Measurements from ENCODE around the gene SRRT.

SRRT gene, protein sequence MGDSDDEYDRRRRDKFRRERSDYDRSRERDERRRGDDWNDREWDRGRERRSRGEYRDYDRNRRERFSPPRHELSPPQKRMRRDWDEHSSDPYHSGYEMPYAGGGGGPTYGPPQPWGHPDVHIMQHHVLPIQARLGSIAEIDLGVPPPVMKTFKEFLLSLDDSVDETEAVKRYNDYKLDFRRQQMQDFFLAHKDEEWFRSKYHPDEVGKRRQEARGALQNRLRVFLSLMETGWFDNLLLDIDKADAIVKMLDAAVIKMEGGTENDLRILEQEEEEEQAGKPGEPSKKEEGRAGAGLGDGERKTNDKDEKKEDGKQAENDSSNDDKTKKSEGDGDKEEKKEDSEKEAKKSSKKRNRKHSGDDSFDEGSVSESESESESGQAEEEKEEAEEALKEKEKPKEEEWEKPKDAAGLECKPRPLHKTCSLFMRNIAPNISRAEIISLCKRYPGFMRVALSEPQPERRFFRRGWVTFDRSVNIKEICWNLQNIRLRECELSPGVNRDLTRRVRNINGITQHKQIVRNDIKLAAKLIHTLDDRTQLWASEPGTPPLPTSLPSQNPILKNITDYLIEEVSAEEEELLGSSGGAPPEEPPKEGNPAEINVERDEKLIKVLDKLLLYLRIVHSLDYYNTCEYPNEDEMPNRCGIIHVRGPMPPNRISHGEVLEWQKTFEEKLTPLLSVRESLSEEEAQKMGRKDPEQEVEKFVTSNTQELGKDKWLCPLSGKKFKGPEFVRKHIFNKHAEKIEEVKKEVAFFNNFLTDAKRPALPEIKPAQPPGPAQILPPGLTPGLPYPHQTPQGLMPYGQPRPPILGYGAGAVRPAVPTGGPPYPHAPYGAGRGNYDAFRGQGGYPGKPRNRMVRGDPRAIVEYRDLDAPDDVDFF

DNA sequence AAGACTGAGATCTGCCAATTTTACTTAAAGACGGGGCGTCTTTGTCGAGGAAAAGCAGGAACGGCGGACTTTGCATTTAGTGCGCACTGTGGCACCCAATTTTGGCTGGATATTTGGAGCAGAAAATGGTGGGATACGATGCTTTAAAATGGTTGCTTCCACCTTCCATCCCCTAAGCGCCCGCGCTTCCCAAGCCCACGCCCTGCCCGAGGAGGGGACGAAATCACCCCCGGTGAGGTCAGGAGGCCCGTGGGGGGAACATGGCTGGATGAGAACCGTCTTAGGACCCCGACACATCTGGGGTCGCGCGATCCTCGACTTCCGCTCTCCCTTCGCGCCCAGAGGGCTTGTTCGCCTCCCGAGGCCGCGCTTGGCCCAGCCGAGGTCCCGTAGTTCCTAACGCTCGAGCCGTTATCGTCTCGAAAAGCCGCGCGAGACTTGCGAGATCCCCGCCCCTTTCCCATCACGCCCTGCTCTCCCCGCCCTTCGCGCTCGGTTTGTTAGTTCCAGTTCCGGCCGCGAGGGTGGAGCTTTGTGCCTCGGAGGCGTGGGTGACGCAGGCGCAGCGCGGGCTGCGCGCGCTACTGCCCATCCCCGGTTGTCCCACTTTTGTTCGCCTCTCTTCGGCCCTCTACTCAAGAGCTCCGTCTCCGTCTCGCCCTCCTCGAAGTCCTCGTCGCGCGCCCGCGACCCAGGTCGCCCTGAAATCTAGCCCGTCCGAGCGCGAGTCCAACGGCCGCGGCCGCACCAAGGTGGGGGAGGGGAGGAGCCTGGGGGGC lies at the start of gene SRRT:
TSS of gene SRRT (plus strand) at position 527 of the 779 bp plus-strand sequence. CDS start 488 bp downstream, outside the sequence.
- DNase-seq, result peak; percentile 97 to 98

DNA sequence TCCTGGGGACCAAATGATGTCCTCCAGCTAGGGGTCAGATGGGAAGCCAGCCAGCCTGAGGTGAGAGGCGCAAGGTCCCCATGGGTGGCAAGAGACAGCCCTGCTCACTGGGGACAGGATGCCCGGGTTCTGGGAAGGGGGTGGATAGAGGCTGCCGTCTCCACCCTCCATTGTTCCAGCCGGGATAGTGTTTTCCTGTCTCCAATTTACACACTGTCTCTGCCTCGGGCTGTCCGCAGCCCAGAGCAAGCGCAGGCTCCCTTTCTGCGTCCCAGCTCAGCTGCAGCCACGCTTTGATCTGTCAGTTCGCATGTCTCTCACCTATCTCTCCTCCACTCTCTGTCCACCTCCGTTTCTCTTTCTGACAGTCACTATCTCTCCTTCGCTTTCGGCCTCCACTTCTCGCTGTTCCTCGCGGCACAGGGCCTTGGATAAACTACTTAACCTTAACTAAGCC lies 49.7 kb upstream of the SRRT start:
- no peak for DNase-seq

DNA sequence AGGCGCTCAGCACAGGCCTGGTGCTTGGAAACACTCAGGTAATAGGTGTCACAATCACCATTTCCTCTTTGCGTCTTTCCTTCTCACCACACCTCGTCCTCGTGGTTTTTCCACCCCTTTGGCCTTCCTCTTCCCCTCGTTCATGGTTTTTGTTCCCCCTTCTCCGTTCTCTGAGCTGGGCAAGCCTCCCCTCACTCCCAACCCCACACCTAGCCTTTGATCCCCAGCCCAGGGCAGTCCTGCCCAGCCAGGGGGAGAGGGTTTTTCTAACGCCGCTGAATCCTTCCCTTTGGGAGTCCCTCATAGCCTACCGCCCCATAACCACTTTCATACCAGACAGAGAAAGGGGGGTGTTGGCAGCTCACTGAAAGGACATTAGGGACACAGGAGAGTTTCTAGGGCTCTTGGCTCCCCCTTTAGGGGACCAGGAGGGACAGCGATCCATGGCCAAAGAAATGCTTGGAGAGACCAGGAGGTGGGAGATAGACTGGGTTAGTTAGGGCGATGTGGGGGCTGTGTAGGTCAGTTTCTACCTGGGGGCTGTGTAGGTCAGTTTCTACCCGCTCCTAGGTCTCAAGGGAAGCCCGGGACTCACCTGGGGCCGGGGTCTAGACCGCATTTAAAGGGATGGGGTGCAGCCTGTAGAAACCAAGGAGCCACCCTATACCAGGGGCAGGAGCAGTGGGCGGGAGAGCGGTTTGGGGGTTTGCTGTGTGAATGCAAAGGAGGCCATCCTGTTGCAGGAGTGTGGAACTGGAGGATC lies 49.0 kb upstream of the SRRT start:
- no peak for DNase-seq

DNA sequence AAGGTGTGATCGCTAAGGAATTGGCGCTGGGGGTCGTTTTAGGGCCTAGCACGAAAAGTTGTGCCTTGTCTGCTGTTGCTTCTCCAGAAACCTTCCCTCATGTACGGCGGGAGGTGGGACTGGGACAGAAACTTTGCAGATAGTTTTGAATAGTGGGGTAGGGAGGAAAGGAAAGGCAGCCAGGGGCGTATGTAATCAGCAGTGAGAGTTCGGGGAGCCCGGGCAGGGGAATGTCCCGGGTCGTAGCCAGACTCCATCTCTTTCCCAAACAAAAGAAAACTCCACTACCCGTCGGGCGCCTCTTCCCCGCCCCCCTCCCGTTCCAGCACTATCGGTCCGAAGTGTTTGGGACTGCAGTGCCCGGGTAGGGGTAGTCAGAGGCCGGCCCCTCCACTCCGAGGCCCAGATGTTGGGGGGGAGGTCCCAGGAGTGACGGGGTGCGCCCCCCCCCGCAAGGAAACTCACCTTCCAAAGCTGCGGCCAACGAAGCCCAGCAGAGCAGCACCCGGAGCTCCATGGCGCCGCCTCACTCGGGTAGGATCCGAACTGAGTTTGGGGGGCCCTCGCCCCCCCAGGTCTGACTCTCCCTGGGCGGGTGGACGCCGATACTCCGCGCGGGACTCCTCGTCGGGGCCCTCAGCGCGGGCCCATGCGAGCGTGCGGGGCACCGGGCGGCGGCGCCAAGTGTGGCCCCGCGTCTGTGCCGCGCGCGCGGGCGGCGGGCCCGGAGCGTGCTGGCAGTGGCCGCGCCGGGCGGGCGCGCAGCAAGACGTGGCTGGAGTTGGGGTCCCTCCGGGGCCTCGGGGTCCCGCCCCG lies 48.2 kb upstream of the SRRT start:
- no peak for DNase-seq

DNA sequence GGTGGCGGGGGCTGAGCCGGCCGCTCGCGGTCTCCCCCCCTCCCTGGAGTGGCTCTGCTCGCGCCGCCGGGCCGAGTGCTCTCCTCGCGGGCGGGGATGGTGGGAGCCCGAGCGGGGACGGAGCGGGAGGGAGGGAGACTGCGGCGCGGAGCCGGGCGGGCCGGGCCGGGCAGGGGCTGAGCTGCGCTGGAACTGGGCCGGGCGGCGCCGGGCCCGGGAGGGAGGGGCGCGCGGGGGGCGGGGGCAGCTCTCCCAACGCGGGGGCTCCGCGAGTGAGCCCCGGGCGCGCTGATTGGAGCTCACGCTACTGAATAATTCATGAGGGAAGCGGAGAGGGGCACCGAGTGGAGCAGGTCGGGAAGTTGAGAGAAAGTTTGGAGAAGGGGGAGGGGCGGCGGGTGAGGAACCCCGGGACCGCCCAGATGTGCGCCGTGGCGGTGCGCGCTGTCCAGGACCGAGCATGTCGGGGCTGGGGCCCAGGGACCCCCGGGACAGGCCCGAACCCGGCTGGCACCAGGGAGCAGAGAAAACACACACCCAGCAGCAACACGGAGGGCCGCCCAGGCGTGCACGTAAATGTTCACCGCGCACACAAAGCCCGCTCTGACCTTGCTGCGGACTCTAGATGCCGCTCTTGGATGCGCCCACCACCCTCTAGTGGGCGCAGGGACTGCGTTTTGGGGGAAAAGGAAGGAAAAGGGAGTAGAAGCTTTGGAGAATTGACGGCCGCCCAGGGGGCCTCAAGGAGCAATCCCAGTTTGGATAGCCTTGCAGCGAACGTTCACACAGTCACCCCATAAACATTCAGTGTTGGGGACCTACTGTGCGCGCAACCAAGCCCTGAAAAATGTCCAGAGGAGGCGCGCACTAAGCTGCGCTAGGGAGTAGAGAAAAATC lies 47.3 kb upstream of the SRRT start, which contains the start of gene EPHB4:
TSS of gene EPHB4 (minus strand) at position 194 of the 897 bp plus-strand sequence. CDS start 493 bp downstream, outside the sequence.
- no peak for DNase-seq

DNA sequence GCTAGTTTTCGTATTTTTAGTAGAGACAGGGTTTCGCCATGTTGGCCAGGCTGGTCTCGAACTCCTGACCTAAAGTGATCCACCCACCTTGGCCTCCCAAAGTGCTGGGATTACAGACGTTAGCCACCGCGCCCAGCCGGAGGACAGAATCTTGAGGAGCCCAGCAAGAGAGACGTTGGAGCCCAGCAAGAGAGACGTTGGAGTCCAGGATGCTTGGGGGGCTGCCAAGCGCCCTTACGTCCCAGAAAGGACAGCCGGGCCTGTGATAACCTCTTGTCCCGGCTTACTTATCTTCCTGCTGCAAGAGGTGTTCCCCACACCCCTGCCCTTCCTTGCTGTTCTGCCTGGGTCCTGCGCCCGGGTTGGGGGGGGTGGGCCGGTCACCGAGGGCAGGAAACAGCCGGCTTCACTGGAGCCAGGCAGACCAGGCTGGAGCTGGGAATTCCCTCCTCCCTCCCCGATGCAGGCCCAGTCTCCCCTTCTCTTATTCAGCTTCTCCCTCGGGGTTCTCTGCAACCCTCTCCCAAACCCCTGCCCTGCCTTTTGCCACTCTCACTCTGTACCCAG lies 45.7 kb upstream of the SRRT start:
- no peak for DNase-seq

DNA sequence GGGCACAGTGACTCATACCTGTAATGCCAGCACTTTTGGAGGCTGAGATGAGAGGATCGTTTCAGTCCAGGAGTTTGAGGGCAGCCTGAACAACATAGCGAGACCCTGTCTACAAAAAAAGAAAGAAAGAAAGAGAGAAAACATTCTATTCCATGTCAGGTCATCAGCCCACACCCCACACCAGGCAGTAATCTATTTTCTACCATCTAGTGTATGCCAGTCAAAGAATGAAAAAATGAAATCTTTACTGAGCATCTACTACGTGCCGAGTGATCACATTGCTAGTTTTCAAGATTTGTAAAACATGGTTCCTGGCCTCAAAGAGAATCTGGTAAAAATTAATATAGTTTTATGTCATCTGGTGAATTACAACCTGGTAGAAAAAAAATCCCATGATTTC lies 44.5 kb upstream of the SRRT start:
- DNase-seq, result no peak

DNA sequence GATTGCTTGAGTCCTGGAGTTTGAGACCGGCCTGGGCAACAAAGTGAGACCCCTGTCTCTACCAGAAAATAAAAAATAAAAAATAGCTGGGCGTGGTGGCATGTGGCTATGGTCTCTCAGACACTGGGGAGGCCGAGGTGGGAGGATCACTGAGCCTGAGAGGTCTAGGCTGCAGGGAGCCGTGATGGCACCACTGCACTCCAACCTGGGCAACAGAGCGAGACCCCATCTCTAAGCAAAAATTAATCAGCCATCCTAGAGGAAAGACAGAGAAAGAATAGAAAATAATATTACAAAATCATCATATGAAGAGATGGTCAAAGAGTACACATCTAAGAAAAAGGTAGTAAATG lies 42.6 kb upstream of the SRRT start:
- no peak for DNase-seq

DNA sequence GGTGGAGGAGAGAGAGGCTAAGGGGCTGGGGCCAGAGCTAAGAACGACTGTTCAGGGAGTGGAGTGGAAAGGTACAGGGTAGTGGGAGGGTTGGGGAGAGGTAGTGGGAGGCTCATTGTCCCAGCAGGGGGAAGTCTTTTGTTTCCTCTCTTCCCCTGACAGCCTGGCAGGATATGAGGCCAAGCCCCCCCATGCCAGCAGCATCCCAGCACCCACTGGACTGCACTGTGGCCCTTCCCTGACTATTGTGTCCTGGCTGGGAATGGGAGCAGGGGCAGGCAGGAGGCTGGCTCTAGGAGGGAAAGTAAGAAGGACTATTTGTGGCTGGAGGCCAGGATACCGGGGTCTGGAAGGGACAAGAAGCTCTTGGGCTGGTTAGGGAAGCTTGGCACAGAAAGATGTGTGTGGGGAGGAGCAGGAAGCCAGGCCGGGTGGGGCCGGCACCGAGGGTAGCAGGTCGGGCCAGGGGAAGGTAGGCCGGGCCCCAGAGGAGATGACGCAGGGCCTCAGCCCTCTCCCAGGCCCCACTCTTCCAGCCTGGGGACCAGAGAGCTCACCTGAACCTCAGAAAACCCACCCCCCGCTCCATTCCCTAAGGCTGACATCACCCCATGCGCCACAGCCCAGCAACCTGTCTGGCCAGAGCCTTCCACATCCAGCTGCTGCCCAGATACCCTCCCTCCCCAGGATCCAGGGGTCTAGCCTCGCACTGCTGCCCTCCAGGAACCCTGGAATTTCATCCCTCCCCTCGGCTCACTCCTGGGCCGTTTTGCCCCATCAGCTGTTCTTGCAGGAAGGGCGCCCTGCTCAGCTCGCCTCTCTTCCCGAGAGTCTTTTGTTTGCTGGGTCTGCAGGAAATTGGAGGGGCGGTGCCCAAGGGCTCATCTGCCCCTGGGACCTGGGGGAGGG lies 38.7 kb upstream of the SRRT start:
- DNase-seq, result no peak

DNA sequence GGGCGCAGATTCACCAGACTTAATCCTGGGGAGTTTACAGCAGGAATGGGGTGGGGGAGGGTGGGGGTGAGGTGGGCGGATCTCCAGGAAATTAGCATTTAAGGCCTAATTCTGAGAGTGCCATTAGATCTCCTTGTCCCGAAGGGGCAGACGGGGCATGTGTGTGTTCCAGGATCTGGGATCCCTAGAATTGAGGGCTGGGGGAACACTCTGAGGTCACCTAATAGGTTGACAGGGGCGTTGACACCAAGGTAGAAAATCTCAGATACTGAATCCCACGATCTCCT lies 38.1 kb upstream of the SRRT start:
- no peak for DNase-seq

DNA sequence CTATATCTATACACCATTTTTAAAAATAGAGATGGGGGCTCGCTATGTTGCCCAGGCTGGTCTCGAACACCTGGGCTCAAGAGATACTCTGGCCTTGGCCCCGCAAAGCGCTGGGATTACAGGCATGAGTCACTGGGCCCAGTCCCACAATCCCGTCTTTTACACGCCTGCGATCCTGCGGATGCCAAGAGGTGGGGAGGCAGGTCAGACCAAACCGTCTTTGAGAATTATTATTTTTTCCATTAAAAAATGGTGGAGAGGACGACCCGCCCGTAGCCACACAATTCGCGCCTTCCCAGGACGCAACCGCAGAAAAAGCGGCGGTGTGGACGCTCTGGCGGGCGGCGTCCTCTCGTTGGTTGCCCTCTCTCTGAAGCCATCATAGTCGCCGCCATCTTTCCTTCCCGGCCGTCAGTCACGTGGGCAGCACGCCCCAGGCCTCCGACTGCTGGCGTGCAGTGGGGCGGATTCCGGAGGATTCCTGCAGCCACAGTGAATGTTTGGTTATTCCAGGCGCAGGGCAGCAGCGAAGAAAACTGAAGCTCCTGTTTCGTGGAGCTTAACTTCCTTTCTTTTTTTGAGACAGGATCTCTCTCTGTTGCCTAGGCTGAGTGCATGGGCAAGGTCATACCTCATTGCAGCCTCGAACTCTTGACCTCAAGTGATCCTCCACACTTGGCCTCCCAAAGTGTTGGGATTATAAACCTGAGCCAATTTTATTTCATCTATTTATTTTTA lies 37.6 kb upstream of the SRRT start:
- DNase-seq, result peak; percentile 86 to 92

DNA sequence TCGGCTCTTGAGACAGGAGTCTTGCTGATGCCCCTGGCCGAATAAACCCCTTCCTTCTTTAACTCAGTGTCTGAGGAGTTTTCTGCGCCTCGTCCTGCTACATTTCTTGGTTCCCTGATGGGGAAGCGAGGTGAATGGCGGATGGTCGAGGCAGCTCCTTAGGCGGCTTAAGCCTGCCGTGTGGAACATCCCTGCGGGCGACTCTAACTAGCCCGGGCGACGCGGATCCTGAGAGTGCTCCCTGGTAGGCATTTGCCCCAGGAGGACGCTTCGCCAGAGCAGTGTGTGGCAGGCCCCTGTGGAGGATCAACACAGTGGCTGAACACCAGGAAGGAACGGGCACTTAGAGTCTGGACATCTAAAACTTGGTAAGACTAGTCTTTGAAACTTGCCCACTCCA lies 35.5 kb upstream of the SRRT start:
- no peak for DNase-seq

DNA sequence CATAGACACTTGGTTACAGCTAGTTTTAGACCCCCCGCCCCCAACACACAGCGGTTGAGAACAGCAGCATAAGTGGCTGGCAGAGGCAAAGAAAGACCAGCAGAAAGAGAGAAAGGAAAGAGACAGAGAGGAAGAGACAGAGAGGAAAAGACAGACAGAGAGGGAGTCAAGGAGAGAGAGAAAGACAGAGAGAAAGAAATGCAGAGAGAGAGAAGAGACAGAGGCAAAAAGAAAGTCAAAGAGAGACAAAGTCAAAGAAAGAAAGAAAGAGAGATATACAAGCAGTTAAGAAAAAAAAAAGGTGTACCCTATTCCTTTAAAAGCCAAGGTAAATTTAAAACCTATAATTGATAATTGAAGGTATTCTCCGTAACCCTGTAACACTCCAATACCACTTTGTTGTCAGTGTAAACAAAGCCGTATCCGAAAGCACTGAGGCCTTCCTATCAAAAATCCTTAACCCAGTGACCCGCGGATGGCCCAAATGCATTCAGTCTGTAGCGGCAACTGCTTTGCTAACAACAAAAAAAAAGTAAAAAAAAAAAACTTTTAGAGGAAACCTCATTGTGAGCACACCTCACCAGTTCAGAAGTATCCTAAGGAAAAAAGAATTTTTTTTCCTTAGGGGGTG lies 34.3 kb upstream of the SRRT start:
- DNase-seq, result no peak

DNA sequence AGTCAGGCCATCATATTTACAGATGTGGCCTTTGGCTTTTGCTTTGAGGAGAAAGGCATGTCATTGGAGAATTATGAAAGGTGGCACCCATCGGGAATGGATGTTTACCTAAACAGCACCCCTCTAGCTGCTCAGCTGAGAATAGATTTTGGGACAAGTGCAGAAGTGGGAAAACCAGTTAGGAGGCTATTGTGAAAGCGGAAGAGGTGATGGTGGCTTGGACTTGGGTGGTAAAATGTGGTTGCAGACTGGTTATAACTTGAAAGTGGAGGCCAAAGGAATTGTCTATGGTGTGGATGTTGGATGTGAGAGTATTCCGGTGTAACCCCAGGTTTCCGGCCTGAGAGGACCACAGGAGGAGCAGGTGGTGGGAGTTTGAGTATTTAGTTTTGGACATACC lies 27.5 kb upstream of the SRRT start:
- DNase-seq, result no peak

DNA sequence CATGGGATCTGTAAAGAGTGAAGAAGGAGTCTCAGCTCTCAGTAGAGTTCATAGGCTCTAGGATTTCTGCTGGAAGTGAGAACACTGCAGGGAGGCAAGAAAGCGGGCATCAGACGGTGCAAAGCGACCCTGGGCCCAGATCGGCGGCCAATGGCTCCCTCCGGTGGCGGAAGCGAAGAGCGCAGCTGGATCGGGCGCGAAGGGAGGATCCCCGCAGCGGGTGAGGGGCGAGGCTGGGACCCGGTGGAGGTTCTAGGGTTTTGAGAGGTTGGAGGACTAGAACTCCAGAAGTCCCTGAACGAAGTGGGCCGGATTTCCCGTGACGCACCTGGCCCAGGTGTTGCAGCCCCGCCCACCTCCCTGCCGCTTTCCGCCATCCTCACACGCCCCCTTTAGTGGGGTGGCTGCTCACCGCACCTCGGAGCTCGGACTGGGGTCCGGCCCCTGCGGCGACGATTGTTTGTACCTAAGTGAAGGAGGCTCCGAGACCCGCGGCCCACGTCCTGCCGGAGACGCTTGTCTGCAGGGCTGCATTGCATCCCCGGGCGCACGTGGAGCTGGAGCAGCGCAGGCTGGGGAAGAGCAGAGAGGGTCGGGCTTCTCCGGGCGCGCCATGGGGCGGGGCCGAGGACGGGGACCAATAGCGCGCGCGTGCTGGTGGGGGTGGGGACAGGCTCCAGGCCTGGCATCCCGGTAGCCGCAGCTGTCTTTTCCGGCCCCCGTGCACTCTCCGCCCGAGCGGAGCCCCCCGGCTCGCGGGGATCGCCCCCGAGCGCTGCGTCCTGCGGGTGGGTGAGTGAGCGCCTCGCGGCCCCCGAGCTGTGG lies 22.6 kb upstream of the SRRT start, which contains the start of gene SLC12A9:
TSS of gene SLC12A9 (plus strand) at position 666 of the 825 bp plus-strand sequence. CDS start 1,485 bp downstream, outside the sequence.
- DNase-seq, result peak; percentile 80 to 86

DNA sequence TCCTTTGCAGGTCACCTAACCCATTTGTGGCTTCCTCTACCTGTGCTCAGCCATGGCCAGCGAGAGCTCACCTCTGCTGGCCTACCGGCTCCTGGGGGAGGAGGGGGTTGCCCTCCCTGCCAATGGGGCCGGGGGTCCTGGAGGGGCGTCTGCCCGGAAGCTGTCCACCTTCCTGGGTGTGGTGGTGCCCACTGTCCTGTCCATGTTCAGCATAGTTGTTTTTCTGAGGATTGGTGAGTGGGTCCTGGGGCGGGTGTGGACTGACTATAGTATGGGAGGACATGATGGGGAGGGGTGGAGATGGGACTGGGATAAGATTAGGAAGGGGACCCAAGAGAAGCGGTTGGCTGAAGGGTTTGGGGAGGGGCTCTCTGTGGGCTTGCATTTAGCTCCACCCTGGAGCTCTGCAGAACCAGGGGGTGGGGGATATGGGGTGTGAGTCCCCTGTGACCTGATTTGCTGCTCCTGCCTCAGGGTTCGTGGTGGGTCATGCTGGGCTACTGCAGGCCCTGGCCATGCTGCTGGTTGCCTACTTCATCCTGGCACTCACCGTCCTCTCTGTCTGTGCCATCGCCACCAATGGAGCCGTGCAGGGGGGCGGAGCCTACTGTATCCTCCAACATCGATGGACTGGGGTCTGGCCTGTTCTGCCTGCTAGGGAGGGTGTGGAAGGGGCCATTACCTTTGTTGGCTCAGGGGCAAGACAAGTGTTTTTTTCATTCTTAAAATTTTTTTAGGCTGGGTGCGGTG lies 20.6 kb upstream of the SRRT start:
- no peak for DNase-seq

Data from hippocampal formation (tissue), 2 donors.